H1 (cell line): ENCODE measurements around the gene DDX59. TPM values are rescaled to one million over a fixed set of nuclear protein-coding genes. Genes with fewer than 3 reads are reported as not detected.

Source experiments
- CHD7 ChIP-seq: fragments of 300-600 bp; sonication (generic); IDR thresholded peaks from 2 replicates; pipeline ENCODE4 v1.7.1; 2012; ENCODE audit warnings: low read length, moderate library complexity, mild to moderate bottlenecking, inconsistent platforms; ENCODE audit not compliant: insufficient replicate concordance
- CTCF ChIP-seq, 3 experiments: IDR thresholded peaks; 1 replicate in 2 of 3; 2 replicates in 1 of 3; pipeline versions ENCODE4 v1.5.1 to v1.6.1; 2011; ENCODE audit warnings: low read length in 3 of 3, mild to moderate bottlenecking in 3 of 3, inconsistent platforms in 2 of 3, low read depth in 1 of 3, moderate library complexity in 1 of 3; ENCODE audit not compliant: insufficient read depth in 1 of 3; ENCODE audit errors: control extremely low read depth in 1 of 3
- SIX5 ChIP-seq: IDR thresholded peaks from 2 replicates; pipeline ENCODE4 v1.6.1; 2011; ENCODE audit warnings: mild to moderate bottlenecking, low read depth, low read length
- polyA plus RNA-seq, 7 experiments: library from polyadenylated mRNA; depleted of rRNA in 3 of 7; stranded (reverse) in 5 of 7; unstranded in 2 of 7; fragments of >200 nt in 5 of 7; fragments of 200-250 nt in 2 of 7; gene quantifications; 1 replicate in 5 of 7; 2 replicates in 1 of 7; 4 replicates in 1 of 7; pipeline versions ENCODE4 v1.2.1 to v1.2.3, GENCODE V29; 2011 to 2013; ENCODE audit warnings: missing spikeins in 2 of 7, mixed read lengths in 2 of 7
- total RNA-seq: library from RNA; stranded (reverse); fragmentation: NEBNext Ultra II Directional; extraction: Animal tissue kit (Norgen Biotek cat#: 25700); gene quantifications from 2 replicates; pipeline ENCODE4 v1.2.1, GENCODE V29; 2021

Gene DDX59
- total and polyA plus RNA-seq, 2 of the 8 experiments (the other 6 are each of a cell fraction or from before 2014, with no cell fraction given), result 8.3 to 19.4 TPM

- TF ChIP-seq CHD7 (no peak), CTCF (IDR thresholded peaks at IDR 0.05; ENCODE audit: control extremely low read depth in 1 of 3, insufficient read depth in 1 of 3, low read depth in 1 of 3, low read length in 3 of 3) (no peak), SIX5 (no peak)
Measured at GRCh38 chr1:200642481-200642880, 27.2 kb downstream of the DDX59 start (continued).
